Subcutaneous adipose tissue (tissue), 4 donors: ENCODE measurements around the gene CARD9. TPM values are rescaled to one million over a fixed set of nuclear protein-coding genes. Genes with fewer than 3 reads are reported as not detected.

Experiments
- total RNA-seq, 4 donors: library from RNA; depleted of rRNA; stranded (reverse); fragments of >200 nt; gene quantifications; one replicate each; pipeline ENCODE4 v1.1.0, GENCODE V29; 2016
- TF ChIP-seq, protein P1 (sequence below): fragments of 450-650 bp; IDR thresholded peaks from one replicate; pipeline ENCODE4 v1.5.1; 2016; ENCODE audit warnings: low read depth, mild to moderate bottlenecking, control low read depth, antibody characterized with exemption, moderate library complexity

Gene CARD9
- total RNA-seq, 4 donors from 2014 or later, result 0.75 to 6.5 (median 3.3) TPM

DNA sequence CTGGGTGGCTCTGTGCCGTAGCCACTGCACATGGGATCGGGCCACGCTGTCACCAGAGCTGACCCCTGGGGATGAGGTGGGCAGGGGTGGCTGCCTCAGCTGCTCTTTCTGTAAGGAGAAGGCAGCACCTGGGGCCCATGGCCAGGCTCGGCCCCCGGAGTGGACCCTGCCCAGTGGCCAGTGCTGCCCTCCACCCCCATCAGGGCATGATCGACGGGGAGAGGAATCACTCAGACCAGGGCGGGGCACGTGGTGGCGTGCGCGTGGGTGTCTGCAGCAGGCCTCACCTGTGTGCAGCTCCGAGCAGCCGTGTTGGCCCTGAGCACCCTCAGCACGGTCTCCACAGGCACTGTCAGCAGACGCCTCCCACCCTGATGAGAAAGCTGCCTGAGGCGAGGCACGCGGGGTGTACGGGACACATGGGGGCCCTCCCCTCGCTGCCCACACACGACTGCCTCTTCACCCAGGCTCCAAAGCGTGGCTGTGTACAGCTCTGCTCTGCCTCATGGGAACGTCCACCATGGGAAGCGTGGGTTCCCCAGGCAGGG, 8.6 kb upstream of the CARD9 start:
- TF ChIP-seq, protein P1, sequence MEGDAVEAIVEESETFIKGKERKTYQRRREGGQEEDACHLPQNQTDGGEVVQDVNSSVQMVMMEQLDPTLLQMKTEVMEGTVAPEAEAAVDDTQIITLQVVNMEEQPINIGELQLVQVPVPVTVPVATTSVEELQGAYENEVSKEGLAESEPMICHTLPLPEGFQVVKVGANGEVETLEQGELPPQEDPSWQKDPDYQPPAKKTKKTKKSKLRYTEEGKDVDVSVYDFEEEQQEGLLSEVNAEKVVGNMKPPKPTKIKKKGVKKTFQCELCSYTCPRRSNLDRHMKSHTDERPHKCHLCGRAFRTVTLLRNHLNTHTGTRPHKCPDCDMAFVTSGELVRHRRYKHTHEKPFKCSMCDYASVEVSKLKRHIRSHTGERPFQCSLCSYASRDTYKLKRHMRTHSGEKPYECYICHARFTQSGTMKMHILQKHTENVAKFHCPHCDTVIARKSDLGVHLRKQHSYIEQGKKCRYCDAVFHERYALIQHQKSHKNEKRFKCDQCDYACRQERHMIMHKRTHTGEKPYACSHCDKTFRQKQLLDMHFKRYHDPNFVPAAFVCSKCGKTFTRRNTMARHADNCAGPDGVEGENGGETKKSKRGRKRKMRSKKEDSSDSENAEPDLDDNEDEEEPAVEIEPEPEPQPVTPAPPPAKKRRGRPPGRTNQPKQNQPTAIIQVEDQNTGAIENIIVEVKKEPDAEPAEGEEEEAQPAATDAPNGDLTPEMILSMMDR, result no peak

- TF ChIP-seq, protein P1, result no peak
Observed at GRCh38 chr9:136381311-136381710, 7.8 kb upstream of the CARD9 start.

GRCh38 chr9:136380381-136380780, 6.9 kb upstream of the CARD9 start:
- TF ChIP-seq, protein P1, result no peak

- TF ChIP-seq, protein P1, result no peak
Observed at GRCh38 chr9:136379891-136380290, 6.4 kb upstream of the CARD9 start.

DNA sequence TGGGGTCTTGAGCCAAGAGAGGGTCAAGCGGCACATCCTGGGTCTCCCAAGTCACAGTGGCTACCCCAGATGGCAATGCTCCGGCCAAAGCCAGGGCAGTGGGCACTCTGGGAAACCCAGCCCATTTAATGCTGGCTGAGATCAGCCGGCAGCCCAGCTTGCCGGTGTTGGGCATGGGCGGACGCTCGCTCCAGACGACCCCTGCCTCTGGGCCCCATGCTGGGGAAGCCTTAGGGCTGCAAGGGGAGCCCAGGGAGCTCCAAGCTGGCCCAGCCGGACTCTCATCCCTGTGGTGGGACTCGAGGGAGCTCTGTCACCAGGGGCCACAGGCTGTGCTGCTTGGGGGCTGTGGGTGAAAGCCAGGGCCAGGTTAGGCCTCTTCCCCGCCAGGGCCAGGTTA, 5.9 kb upstream of the CARD9 start:
- TF ChIP-seq, protein P1, result no peak

- TF ChIP-seq, protein P1, result no peak
Observed at GRCh38 chr9:136379003-136379287, 5.5 kb upstream of the CARD9 start.

GRCh38 chr9:136378170-136379002, 4.9 kb upstream of the CARD9 start:
- TF ChIP-seq, protein P1, result no peak
